Type B pancreatic cell (in vitro differentiated cells): Measurements from ENCODE around the gene MYO3A. TPM values are rescaled to one million over a fixed set of nuclear protein-coding genes. Genes with fewer than 3 reads are reported as not detected.

Experiments
- DNase-seq: peaks from one replicate; pipeline ENCODE4 v3.0.0; 2021; ENCODE audit warnings: mixed read lengths; ENCODE audit not compliant: unreplicated experiment; ENCODE audit errors: extremely low spot score
- H3K27ac Mint-ChIP-seq: 2 replicates; pipeline ENCODE4 v1.8.0; 2021; ENCODE audit warnings: mild to moderate bottlenecking, mixed read lengths
- H3K27me3 Mint-ChIP-seq: 2 replicates; pipeline ENCODE4 v1.8.0; 2021; ENCODE audit warnings: mixed read lengths
- H3K36me3 Mint-ChIP-seq: 2 replicates; pipeline ENCODE4 v1.8.0; 2021; ENCODE audit warnings: mixed read lengths
- H3K4me1 Mint-ChIP-seq: one replicate; pipeline ENCODE4 v1.8.0; 2021; ENCODE audit warnings: mixed read lengths; ENCODE audit not compliant: unreplicated experiment
- H3K4me3 Mint-ChIP-seq: 2 replicates; pipeline ENCODE4 v1.8.0; 2021; ENCODE audit warnings: mild to moderate bottlenecking, mixed read lengths
- H3K9me3 Mint-ChIP-seq: 2 replicates; pipeline ENCODE4 v1.8.0; 2021; ENCODE audit warnings: mixed read lengths
- CTCF ChIP-seq: fragments of 200-600 bp; sonication (generic); conservative IDR thresholded peaks from 2 replicates; pipeline ENCODE4 v1.5.0; 2021; ENCODE audit warnings: antibody characterized with exemption, mild to moderate bottlenecking
- total RNA-seq: library from RNA; stranded (reverse); gene quantifications from 2 replicates; pipeline ENCODE4 v1.2.1, GENCODE V29; 2021; ENCODE audit warnings: low replicate concordance

The MYO3A gene
- total RNA-seq, 1 donor from 2014 or later: 11.2 TPM

DNA sequence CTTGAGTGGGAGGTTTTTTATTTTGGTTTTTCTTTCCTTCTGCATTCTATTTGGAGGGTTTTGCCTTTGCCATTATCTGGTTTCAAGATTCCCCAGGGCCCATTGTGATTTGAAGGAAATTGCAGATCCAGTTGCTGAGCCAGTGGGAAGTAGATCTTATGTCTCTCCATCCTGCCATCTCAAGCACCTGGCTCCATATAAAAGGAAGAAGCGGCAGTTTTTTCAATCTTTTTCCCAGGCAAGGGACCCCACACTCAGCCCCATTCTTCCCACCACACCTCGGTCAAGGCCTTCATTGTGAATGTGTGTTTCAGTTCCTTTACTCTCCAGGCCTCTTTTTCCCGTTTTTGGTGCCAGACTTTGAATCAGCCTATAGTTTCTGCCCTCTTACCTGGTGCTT, 95.8 kb downstream of the MYO3A start:
- Mint-ChIP-seq H3K27ac (no peak overlapping the region), H3K4me1 (peaks cover 4% of the 10 kb centered on the region), H3K4me3 (no peak overlapping the region), H3K27me3 (no peaks in the 10 kb centered on the region), H3K36me3 (no peaks in the 10 kb centered on the region), H3K9me3 (no peaks in the 10 kb centered on the region)
- no peak for DNase-seq
- no peak for TF ChIP-seq CTCF

DNA sequence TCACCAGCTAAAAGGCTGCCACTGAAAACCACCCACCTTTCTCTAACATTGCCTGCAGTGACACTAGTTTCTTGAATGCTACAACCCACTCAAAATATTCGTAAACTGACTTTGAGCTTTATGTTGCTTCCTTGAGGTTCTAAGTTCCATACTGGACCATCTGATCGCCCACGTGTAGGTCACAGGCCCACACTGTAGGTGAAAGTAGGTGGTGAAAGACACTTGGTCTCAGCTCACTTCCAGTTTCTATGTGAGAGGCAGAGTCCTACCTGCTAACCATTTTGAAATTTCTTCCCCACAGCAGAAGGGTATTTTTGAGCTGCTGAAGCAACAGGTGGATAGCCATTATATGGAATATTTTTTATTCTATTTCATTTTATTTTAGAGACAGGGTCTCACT, 97.3 kb downstream of the MYO3A start:
- no peak for TF ChIP-seq CTCF
- Mint-ChIP-seq H3K27ac (no peak overlapping the region), H3K27me3 (no peaks in the 10 kb centered on the region), H3K36me3 (no peaks in the 10 kb centered on the region), H3K4me3 (no peak overlapping the region), H3K9me3 (no peaks in the 10 kb centered on the region), H3K4me1 (no peaks in the 10 kb centered on the region)
- no peak for DNase-seq

DNA sequence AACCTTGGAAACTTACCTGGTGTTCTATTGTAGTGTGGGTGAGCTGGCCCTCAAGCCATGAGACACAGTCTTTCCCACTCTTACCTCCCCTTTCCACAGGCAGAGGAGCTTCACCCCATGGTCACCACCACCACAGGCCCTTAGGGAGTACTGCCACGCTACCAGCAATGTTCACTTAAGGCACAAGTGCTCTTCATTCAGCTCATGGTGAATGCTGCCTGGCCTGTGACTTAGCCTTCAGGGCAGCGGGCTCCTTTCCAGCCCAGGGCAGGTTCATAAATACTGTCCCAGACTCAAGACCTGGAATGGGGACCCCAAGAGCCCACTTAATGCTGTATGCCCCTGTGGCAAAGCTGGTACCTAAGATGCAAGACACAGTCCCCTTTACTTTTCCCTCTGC, 109.4 kb downstream of the MYO3A start:
- Mint-ChIP-seq H3K27me3 (no peaks in the 10 kb centered on the region), H3K9me3 (no peaks in the 10 kb centered on the region), H3K4me1 (peaks cover 8% of the 10 kb centered on the region), H3K27ac (no peak overlapping the region), H3K36me3 (peaks cover 4% of the 10 kb centered on the region), H3K4me3 (no peak overlapping the region)
- no peak for TF ChIP-seq CTCF
- no peak for DNase-seq

DNA sequence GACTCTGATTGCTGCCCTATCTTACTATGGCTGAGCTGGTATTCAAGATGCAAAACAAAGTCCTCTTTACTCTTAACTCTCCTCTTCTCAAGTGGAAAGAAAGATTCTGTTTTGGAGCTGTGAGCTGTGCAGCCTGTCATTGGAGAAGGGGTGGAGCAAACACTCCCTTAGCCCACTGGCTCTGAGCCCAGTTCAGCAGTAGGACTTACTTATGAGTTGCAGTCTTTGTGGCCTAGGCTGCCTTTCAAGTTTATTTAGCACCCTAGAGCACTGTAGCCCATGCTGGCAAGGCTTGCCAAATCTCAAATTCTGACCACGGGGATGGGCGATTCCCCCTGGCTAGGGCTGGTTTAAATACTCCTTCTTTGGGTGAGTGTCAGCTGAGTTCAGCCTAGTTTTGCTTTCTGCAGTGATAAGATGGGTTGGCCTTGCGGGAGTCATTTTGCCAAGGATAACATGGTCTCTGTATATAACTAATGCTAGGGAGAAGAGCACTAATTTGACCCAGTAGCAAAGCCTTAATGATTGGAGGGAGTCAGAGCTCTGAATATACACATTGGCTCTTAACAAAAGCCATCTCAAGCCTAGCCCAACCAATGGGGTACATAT, 110.2 kb downstream of the MYO3A start:
- Mint-ChIP-seq H3K4me3 (no peak overlapping the region), H3K27me3 (no peaks in the 10 kb centered on the region), H3K9me3 (no peaks in the 10 kb centered on the region), H3K27ac (no peak overlapping the region), H3K4me1 (peaks cover 8% of the 10 kb centered on the region), H3K36me3 (peaks cover 4% of the 10 kb centered on the region)
- TF ChIP-seq CTCF: no peak
- DNase-seq: no peak

- no peak for DNase-seq
- no peaks in the 10 kb centered on the region for H3K9me3 Mint-ChIP-seq
- no peak overlapping the region for H3K4me3 Mint-ChIP-seq
- H3K27me3 Mint-ChIP-seq: no peaks in the 10 kb centered on the region
- H3K36me3 Mint-ChIP-seq: peaks cover under 1% of the 10 kb centered on the region
- TF ChIP-seq CTCF: no peak
- H3K4me1 Mint-ChIP-seq: peaks cover 8% of the 10 kb centered on the region
- no peak overlapping the region for H3K27ac Mint-ChIP-seq
These were observed 112.2 kb downstream of the MYO3A start for GRCh38 chr10:26046073-26046700.
